ENCODE measurements around the gene U2AF2.

Gene U2AF2

DNA sequence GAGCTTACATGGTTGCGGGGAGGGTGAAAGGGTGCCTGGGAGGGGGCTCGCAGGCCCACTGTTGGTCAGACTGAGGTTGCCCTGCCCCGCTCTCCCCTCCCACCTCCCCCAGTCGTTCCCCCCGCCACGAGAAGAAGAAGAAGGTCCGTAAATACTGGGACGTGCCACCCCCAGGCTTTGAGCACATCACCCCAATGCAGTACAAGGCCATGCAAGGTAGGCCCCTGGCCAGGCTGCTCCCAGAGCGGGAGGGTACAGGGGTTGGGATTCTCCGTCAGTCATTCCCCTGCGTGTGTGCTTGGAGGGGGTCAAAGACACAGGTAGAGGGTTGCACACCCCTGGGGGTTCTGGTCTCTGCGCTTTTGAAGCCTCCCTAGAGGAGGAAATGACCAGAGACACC, 5.6 kb downstream of the U2AF2 start:
- DNase-seq, result no peak

- DNase-seq, result no peak
Observed at GRCh38 chr19:55660991-55661390, 6.2 kb downstream of the U2AF2 start.

DNA sequence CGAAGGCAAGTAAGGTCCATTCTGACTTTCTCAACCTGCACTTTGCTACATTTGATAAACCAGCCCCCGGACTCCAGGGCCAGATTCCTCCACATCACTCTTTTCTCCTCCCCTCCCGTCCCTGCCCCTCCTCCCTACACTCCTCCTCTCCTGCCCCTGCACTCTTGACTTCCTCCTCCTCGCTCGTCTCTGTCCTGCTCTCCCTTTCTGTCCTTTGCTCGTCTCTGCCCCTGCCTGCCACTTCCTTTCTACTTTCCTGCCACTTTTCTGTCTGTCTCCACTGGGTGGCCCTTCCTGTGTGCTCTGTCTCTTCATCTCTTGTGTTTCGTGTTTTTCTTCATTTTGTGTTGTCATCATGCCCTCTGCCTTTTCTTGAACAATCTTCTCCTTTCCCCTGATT, 7.0 kb downstream of the U2AF2 start:
- DNase-seq, result no peak

DNA sequence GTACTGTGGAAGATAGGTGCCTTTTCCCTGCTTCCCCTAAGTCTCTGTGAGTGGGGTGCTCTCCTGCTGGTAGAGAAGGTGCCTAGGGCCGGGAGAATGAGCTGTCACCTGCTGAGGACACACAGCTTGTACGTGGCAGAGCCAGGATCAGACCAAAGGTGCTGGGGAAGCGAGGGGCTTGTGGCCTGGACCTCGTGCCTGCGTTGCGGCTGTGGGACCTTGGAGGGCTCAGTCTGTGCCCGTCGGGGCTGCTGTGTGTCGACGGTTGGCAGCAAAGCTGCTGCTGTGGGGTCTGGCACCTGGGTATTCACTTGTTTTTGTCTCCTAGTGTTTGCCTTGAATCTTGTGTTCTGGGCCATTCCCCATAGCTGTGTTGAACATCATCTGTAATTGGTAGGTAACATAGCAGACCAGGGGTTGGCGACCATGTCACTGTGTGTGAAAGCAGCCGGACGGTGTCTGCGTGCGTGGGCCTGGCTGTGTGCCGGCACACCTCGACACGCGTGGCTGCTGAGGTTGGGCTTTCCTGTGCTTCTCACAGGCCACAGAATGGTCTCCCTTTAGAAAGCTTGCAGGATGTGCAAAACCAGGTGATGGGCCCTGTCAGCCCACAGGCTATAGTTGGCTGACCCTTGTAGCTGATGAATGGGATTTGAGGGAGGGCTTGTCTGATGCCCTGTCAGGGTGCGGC, 9.2 kb downstream of the U2AF2 start:
- no peak for DNase-seq

GRCh38 chr19:55666343-55667005, 11.6 kb downstream of the U2AF2 start:
- DNase-seq, result no peak

- DNase-seq, result no peak
Observed at GRCh38 chr19:55667006-55667381, 12.2 kb downstream of the U2AF2 start.

DNA sequence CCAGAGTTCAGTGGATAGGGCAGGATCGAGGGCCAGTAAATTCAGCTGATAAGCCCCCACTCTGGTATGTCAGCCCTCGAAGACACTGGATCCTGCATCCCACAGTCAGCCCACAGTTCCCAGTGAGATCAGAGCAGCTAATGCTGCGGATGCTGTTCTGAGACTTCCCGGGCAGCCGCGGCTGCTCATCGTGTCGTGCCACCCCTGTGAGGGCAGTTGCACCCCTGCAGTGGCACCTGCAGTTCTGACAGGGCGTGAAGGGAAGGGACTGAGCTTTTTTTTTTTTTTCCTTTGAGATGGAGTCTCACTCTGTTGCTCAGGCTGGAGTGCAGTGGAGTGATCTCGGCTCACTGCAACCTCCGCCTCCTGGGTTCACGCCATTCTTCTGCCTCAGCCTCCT, 12.7 kb downstream of the U2AF2 start:
- DNase-seq, result no peak

DNA sequence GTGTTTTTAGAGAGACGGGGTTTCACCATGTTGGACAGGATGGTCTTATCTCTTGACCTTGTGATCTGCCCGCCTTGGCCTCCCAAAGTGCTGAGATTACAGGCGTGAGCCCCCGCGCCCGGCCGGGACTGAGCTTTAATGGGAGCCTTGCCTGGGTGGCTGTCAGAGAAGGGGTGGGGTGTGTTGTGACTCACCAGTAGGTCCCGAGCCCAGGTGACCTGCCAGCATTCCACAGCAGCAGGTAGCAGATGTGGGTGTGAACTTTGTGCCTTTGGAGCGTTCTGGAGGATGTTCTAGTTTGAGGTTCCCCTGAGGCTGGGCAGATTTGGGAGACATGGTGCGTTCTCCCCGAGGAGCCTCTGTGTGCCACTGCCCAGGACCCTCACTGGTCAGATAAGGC, 13.1 kb downstream of the U2AF2 start:
- DNase-seq, result no peak

GRCh38 chr19:55668603-55669348, 13.9 kb downstream of the U2AF2 start:
- DNase-seq, result no peak

- no peak for DNase-seq
Observed at GRCh38 chr19:55669418-55670279, 14.8 kb downstream of the U2AF2 start.

DNA sequence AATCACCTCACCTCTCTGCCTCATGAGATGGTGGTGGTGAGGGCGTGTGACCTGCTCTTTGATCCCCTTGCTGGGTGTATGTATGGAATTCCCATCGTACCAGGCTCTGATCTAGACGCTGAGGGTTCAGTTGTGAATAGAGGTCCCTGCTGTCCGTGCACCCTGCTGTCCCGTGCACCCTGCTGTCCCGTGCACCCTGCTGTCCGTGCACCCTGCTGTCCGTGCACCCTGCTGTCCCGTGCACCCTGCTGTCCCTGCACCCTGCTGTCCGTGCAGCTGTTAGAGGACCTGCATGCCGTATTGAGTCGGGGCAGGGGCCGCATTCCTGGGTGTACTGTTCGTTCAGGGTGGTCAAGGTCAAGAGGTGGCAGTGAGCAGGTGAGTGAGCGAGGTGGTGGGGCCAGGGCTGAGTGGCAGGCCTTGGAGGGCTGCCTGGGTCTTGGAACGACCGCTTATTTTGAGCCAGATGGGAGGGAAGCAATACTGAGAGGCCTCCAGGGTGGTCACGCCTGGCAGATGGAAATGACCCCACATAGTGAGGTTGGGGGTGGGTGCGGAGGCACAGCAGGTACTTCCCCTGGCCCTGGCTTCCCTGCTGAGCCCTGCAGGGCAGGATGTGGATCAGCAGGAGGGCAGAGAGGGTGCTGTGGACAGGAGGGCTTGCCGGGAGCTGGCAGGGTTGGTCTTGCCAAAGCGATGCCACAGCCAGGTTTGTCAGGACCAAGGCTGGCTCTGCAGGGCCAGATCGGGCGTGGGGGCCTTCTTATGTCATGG, 15.6 kb downstream of the U2AF2 start:
- peak; percentile 52 for DNase-seq

- no peak for DNase-seq
Observed at GRCh38 chr19:55671054-55671378, 16.2 kb downstream of the U2AF2 start.

- DNase-seq, result no peak
Observed at GRCh38 chr19:55672418-55672817, 17.6 kb downstream of the U2AF2 start.

DNA sequence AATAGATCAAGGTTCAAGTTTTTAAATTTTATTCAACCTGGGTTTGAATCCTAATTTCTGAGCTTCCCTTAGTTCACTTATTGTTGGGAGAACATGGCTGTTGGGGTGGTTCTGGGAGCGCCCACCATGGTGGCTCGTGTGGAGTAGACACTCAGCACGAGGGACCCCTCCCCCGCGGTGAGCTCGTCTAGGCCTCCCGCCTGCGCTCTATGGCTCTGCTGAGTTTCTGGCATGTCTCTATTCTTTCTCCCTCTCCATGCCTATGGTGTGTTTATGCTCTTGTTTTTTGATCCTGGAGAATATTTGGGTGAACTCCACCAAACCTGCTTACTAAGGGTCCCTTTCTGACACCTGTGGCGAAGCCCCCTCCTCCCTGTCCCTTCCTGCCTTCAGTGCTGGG, 18.6 kb downstream of the U2AF2 start:
- DNase-seq, result no peak

- DNase-seq, result no peak
Observed at GRCh38 chr19:55673889-55674288, 19.1 kb downstream of the U2AF2 start.

- DNase-seq, result no peak
Observed at GRCh38 chr19:55674459-55674840, 19.6 kb downstream of the U2AF2 start.

DNA sequence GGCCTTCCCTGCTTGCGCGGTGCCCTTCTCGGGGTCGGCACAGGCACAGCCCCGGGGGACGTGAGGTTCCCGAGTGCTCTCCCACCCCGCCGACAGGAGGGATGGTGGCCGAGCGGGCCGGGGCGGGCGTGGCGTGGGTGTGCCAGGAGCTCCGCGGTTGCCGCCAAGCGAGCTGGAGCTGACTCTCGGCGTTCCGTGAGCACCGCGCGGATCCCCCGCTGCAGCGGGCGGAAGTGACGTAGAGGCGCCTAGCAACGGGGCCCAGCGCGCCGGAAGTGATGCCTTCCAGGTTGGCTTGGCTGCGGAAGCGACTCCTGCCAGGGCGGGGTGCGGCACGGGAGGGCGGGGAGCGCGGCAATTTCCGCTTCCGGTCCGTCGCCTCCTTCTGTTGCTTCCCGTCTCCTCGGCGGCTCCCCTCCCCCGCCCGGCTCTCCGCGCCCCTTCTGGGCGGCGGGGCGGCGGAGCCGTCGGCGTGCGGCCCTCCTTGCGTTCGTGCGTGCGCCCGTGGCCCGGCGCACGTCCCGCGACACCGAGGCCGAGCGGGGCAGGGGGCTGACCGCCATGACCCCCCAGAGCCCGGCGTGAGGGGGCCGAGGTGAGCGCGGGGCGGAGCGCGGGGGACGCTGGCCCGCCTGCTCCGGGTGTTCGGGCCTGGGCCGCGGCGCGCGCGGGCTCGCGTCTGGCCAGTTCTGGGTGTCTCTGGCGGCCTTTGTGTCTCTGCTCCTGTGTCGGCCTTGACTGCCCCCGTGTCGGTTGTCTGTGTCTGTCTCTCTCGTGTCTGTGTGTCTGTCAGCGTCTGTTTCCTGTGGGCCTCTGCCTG, 20.2 kb downstream of the U2AF2 start, which contains the start of gene EPN1:
EPN1 (plus strand) TSS at position 386 of the 820 bp plus-strand sequence. CDS start 3,402 bp downstream, outside the sequence.
- peak; percentile 98 for DNase-seq

- no peak for DNase-seq
Observed at GRCh38 chr19:55675661-55676354, 21.0 kb downstream of the U2AF2 start.

DNA sequence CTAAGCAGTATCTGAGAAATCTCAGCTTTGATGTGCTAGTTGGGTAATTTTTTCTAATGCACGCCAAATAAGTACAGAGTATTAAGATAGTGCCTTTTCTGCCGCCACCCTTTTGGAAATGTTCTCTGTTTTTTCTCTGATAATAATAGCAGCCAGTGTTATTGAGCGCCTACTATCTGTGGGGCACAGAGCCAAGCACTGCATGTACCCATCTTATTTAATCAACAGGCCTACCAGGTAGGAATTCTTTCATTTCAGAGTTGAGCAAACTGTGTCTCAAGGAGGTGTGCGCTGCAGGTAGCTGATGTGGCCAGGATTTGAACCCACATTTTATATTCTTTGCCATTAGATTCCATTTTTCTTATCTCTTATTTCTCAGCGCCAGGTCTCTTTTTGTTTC, 21.5 kb downstream of the U2AF2 start:
- DNase-seq, result no peak

GRCh38 chr19:55676889-55677505, 22.2 kb downstream of the U2AF2 start:
- no peak for DNase-seq

All from COR-L47 (cell line).